Measurements from ENCODE around the gene NRXN3.

Gene NRXN3

GRCh38 chr14:79540394-79540793 is 1370.2 kb downstream of the NRXN3 start:
- DNase-seq (ENCODE audit: low spot score), result no peak

DNA sequence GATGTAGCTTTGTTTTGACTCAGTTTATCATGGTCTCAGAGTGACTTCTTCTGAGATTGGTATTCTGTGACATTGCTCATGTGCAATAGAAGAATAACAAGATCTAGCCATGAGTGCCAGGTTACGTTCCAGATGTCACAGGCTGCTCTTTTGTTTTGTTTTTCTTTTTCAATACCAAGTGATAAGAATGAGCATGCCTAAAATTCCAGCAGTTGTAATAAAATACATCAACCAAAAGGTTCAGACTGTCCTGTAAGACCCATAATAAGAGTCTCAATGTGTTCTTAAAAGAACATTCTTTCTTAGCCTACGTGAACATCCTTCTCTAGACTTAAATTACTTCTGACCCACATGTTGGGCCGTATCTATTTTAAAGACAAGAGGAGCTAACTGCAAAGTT is 1371.9 kb downstream of the NRXN3 start:
- DNase-seq (ENCODE audit: low spot score), result no peak

DNA sequence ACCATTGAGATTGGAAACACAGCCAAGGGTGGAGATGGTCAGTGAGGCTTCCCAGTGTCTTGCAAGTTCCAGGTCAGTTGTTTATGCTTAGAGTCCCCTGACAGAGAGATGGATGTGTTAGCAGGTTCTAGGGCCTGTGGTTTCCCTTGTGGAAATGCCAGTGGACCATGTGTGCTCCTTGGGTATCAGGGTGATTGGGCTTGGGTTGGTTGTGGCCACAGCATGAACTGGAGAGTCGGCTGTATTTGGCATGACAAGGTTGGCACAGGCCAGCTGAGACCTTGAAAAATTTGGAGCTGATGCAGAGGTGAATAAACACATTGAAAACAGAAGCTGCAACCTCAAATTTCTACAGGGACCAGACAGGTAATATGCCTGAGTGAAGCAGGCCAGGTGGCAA is 1373.2 kb downstream of the NRXN3 start:
- DNase-seq (ENCODE audit: low spot score), result no peak

DNA sequence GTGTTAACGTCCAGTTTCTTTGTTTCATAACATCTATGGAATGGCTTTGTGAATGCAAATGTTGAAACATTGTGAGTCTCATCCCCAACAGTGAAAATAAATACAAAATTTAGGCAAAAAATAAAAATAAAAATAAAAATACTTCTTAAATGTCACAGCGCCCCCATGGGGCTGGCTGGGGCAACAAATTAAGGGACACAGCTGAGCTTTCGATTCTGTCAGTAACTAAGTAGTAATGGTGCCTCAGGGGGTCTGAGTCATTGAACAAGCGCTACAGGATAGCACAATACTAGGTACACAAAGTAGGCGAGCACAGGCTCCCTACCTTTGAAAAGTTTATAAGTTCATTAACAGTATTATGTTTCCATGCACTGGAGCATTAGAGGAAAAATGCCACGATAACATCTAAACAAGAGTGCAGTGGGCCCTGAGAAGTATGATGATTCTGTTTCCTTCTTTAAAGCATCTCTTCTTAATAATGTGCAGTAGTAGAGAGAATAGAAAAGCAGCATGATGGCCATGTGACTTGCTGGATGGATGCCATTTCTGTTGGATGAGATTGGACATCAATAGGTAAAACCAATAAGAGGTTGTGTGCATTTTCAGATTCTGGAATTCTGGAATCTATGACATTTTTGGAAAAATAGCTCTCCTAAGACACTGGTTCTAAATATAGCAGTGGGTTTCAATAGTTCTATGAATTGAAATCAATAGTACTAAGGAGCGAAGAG is 1374.0 kb downstream of the NRXN3 start:
- DNase-seq (ENCODE audit: low spot score), result no peak

DNA sequence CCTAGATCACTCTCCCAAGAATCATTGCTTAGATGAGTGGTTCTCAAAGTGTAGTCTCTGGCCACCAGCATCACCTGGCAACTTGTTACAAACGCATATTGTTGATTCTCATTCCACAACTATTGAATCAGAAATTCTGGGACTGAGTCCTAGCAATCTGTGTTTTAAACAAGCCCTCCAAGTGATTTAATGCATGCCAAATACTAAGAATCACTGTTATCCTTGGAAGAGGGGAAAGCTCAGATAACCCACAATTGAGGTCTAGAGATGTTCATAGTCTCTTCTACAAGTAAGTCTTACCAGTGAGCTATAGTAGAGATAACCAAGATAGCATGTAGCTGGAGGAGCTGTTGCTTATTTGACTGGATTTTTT is 1374.5 kb downstream of the NRXN3 start:
- DNase-seq (ENCODE audit: low spot score), result no peak

DNA sequence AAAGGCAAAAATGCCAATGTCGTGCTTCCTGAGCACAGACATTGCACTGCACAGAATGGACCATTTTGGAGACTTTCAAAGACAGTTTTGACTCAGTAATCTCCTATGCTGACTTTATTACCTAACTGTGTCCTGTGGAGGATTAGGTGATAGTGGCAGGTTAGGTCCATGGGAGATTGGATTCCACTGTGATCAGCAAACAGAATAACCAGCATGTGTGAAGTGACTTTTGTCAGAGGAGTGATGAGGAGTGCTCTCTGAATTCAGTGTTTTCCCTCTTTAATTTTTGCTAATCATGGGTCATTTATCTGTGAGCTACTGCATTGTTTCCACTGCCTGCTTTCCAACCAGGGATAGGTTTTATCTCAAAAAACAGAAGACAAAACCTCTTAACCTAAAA is 1378.7 kb downstream of the NRXN3 start:
- no peak for DNase-seq (ENCODE audit: low spot score)

DNA sequence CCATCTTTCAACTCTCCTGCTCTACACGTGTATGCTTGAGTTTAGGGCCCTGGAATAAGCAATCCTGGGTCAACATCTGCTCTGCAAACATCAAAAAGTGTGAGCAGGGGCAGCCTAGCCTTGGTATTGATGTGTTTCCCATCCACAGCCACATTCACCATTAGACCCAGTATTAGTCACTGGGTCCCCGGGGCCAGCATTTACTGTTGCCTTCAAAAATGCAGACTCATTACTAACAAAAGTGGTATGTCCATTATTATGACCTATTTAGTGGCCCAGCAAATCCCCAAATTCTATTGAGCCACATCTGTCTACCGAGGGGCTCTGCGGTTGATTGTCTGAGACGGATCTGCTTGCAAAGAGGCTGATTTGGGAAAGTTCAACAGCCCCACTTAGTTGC is 1379.3 kb downstream of the NRXN3 start:
- no peak for DNase-seq (ENCODE audit: low spot score)

- DNase-seq (ENCODE audit: low spot score), result no peak
These were observed 1381.3 kb downstream of the NRXN3 start for GRCh38 chr14:79551523-79551922.

DNA sequence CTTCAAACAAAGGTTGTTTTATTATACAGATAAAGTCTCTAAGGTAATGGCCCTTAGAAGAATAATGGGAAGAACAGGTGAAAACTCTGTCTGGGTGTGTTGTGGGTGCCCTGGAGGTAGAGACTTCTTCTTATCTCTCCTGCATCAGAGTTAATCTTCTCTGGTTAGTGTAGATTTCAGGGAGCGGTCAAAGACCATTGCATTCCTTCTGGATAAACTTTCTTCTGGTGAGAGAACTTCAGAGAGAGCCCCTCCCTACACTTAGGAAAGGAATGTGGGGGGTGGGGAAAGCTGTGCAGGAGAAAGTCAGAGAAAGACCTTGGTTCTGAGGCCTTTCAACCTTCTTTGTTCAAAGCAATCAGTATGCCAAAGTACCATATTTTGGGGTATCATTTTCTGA is 1382.6 kb downstream of the NRXN3 start:
- DNase-seq (ENCODE audit: low spot score), result no peak

DNA sequence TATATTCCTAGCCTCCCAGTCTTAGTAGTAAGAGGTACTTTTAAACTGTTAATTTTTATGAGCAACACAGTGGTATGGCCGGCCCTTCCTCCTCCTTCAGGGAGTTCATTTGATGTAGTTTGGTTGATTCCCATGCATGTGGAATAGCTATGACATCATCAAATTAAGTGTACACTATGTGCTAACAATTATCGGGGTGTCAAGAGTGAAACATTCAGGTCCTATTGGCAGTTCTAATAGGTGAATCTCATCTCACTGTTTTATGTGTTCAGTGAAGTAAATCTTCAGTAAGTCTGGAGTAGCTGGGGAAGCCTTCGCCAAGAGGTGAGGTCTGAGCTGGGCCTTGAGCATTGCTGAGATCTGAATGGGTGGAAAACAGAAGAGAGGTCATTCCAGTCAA is 1384.6 kb downstream of the NRXN3 start:
- no peak for DNase-seq (ENCODE audit: low spot score)

- DNase-seq (ENCODE audit: low spot score), result no peak
These were observed 1385.3 kb downstream of the NRXN3 start for GRCh38 chr14:79555429-79555828.

GRCh38 chr14:79557309-79557708 is 1387.1 kb downstream of the NRXN3 start:
- no peak for DNase-seq (ENCODE audit: low spot score)

GRCh38 chr14:79562185-79562584 is 1392.0 kb downstream of the NRXN3 start:
- no peak for DNase-seq (ENCODE audit: low spot score)

DNA sequence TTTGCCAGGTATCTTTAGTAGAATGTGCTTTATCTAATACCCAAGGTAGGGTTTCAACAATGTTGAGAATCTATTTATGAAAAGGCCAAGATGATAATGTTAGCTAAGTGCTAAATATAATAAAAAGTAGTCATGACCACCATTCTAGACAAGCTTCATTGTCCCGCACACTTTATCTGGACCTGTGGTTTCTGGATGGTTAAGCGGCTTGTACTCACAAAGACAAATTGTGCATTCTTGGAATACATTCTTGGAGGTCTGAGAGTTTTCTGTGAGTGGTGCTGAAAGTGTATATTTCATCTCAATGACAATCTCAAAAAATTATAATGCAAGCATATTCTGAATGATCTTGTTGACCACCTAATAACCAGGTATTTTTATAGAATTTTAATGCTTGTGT is 1394.2 kb downstream of the NRXN3 start:
- DNase-seq (ENCODE audit: low spot score), result no peak

GRCh38 chr14:79567306-79567705 is 1397.1 kb downstream of the NRXN3 start:
- DNase-seq (ENCODE audit: low spot score), result no peak

GRCh38 chr14:79568594-79568993 is 1398.4 kb downstream of the NRXN3 start:
- no peak for DNase-seq (ENCODE audit: low spot score)

DNA sequence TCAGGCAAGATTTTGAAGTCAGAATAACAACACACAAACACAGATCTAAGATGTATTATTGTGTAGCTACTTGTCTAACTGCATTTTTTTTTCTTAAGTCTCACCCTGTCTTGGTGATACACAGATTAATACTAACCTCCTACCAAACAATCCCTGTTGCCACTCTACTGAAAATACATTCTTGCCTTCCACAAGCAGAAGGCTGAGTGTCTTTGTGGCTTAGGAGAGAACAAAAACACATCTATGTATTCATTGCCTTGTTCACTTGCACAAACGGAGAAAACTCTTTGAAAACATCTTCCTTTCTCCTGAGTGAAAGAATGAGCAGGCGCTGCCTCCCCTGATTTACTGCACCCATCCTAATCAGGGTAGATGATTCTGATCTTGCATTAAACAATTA is 1398.9 kb downstream of the NRXN3 start:
- DNase-seq (ENCODE audit: low spot score), result no peak

GRCh38 chr14:79570648-79571047 is 1400.5 kb downstream of the NRXN3 start:
- no peak for DNase-seq (ENCODE audit: low spot score)

- DNase-seq (ENCODE audit: low spot score), result no peak
These were observed 1401.2 kb downstream of the NRXN3 start for GRCh38 chr14:79571366-79571765.

GRCh38 chr14:79573486-79573885 is 1403.3 kb downstream of the NRXN3 start:
- no peak for DNase-seq (ENCODE audit: low spot score)

DNA sequence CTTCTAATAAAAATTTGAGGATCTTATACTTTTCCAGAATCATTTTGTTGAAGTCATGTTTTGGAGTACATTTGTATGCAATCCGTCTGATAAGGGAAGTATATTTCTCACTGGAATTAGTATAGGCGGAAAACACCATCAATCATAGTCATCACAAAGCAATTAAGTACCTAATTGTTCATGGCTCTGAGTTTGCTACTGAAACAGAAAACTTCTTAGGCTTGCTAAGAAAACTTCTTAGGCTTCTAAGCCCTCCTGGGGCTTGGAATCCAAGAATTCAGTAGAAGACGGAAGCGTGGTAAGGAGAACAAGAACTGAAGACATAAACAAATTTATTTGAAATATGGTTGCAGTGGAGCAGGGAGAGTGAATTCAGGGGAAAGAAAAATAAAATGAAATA is 1404.9 kb downstream of the NRXN3 start:
- no peak for DNase-seq (ENCODE audit: low spot score)

GRCh38 chr14:79576424-79576823 is 1406.3 kb downstream of the NRXN3 start:
- no peak for DNase-seq (ENCODE audit: low spot score)

GRCh38 chr14:79578470-79578869 is 1408.3 kb downstream of the NRXN3 start:
- no peak for DNase-seq (ENCODE audit: low spot score)

GRCh38 chr14:79580414-79580813 is 1410.2 kb downstream of the NRXN3 start:
- DNase-seq (ENCODE audit: low spot score), result no peak

- DNase-seq (ENCODE audit: low spot score), result no peak
These were observed 1410.7 kb downstream of the NRXN3 start for GRCh38 chr14:79580906-79581305.
